Body of pancreas (tissue), 4 donors: Measurements from ENCODE around the gene CDAN1.

Experiments used
- CTCF ChIP-seq, 7 experiments: fragments of 450-650 bp in 4 of 7; fragments of 200-600 bp in 3 of 7; sonication (generic) in 3 of 7; IDR thresholded peaks; one replicate each; pipeline ENCODE4 v1.5.1; 2016 to 2019; ENCODE audit warnings: antibody characterized with exemption in 7 of 7
- POLR2A ChIP-seq, 3 donors: fragments of 450-650 bp; IDR thresholded peaks; one replicate each; pipeline ENCODE4 v1.6.1; 2016; ENCODE audit warnings: antibody characterized with exemption in 3 of 3, mild to moderate bottlenecking in 2 of 3

- no peak for TF ChIP-seq CTCF (IDR thresholded peaks at IDR 0.05)
- TF ChIP-seq POLR2A (IDR thresholded peaks at IDR 0.05) = no peak
Measured at GRCh38 chr15:42772144-42772543, 35.2 kb upstream of the CDAN1 start.
